Osteoblast (primary cell): ENCODE measurements around the gene ADPRS. TPM values are rescaled to one million over a fixed set of nuclear protein-coding genes. Genes with fewer than 3 reads are reported as not detected.

Experiments used
- DNase-seq: peaks from one replicate; pipeline ENCODE4 v3.0.0; 2011; ENCODE audit warnings: low spot score, mixed read lengths; ENCODE audit not compliant: insufficient read length; ENCODE audit errors: missing footprints
- H2AFZ ChIP-seq: 2 replicates; pipeline ENCODE4 v1.6.0; 2011; ENCODE audit warnings: mild to moderate bottlenecking, low read length
- H3K27ac ChIP-seq: 2 replicates; pipeline ENCODE4 v1.5.1; 2011; ENCODE audit warnings: mild to moderate bottlenecking, low read depth, low read length, moderate library complexity
- H3K27me3 ChIP-seq: 2 replicates; pipeline ENCODE4 v1.6.0; 2012; ENCODE audit warnings: mild to moderate bottlenecking, control low read depth, inconsistent platforms, low read length, moderate library complexity; ENCODE audit not compliant: insufficient read depth
- H3K36me3 ChIP-seq: 2 replicates; pipeline ENCODE4 v1.5.1; 2011; ENCODE audit warnings: mild to moderate bottlenecking, low read length, control low read depth, moderate library complexity; ENCODE audit not compliant: insufficient read depth
- H3K4me1 ChIP-seq: 2 replicates; pipeline ENCODE4 v1.5.1; 2011; ENCODE audit warnings: mild to moderate bottlenecking, low read length, control low read depth, moderate library complexity; ENCODE audit not compliant: insufficient read depth
- H3K4me2 ChIP-seq: 2 replicates; pipeline ENCODE4 v1.6.0; 2011; ENCODE audit warnings: mild to moderate bottlenecking, low read length; ENCODE audit not compliant: insufficient read depth
- H3K4me3 ChIP-seq: fragments of 200-600 bp; sonication (generic); 3 replicates; pipeline ENCODE4 v1.5.1; 2012; ENCODE audit warnings: mild to moderate bottlenecking, low read length, inconsistent platforms; ENCODE audit not compliant: insufficient read depth
- H3K79me2 ChIP-seq: 2 replicates; pipeline ENCODE4 v1.6.0; 2012; ENCODE audit warnings: mild to moderate bottlenecking, low read length, control low read depth, inconsistent platforms; ENCODE audit not compliant: insufficient read depth
- H3K9me3 ChIP-seq: 2 replicates; pipeline ENCODE4 v1.5.1; 2011; ENCODE audit warnings: low read depth, low read length, control low read depth
- H4K20me1 ChIP-seq: 2 replicates; pipeline ENCODE4 v1.6.0; 2012; ENCODE audit warnings: mild to moderate bottlenecking, low read length, control low read depth; ENCODE audit not compliant: insufficient read depth
- total RNA-seq: library from RNA; depleted of rRNA; stranded (reverse); fragments of >200 nt; gene quantifications from 2 replicates; pipeline ENCODE4 v1.2.3, GENCODE V29; 2012
- TF ChIP-seq, protein P1 (sequence below): IDR thresholded peaks from 2 replicates; pipeline ENCODE4 v1.5.1; 2011; ENCODE audit warnings: mild to moderate bottlenecking, low read depth, low read length, moderate library complexity; ENCODE audit errors: extremely low read depth

ADPRS gene
- total RNA-seq, 1 donor, result 24.2 TPM

DNA sequence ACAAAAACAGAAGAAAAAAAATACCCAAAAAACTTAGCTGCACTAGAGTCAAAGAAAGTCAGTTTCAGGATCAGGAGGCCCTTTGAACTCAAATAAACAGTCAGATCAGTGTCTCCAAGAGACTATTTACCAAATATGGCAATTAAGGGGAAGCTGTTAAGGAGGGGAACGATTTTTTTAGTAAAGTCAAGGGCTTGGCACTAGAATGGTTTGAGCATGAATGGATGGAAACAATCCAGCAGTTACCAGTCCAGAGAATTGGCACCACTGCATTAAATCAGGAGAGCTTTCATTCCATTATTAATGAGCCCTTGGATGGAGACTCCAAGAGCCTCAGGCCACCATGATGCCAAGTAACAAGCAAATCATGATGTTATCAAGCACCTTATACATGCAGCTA lies 53.4 kb downstream of the ADPRS start:
- Histone ChIP-seq H2AFZ (no peak overlapping the region), H3K4me2 (no peak overlapping the region), H3K79me2 (peaks cover 86% of the 10 kb centered on the region), H3K9me3 (no peaks in the 10 kb centered on the region), H3K4me1 (peaks cover 19% of the 10 kb centered on the region), H3K27me3 (no peaks in the 10 kb centered on the region), H4K20me1 (peaks cover 23% of the 10 kb centered on the region), H3K27ac (no peak overlapping the region), H3K36me3 (peaks cover 21% of the 10 kb centered on the region), H3K4me3 (no peak overlapping the region)
- no peak for DNase-seq
- TF ChIP-seq, protein P1, sequence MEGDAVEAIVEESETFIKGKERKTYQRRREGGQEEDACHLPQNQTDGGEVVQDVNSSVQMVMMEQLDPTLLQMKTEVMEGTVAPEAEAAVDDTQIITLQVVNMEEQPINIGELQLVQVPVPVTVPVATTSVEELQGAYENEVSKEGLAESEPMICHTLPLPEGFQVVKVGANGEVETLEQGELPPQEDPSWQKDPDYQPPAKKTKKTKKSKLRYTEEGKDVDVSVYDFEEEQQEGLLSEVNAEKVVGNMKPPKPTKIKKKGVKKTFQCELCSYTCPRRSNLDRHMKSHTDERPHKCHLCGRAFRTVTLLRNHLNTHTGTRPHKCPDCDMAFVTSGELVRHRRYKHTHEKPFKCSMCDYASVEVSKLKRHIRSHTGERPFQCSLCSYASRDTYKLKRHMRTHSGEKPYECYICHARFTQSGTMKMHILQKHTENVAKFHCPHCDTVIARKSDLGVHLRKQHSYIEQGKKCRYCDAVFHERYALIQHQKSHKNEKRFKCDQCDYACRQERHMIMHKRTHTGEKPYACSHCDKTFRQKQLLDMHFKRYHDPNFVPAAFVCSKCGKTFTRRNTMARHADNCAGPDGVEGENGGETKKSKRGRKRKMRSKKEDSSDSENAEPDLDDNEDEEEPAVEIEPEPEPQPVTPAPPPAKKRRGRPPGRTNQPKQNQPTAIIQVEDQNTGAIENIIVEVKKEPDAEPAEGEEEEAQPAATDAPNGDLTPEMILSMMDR, result no peak

DNA sequence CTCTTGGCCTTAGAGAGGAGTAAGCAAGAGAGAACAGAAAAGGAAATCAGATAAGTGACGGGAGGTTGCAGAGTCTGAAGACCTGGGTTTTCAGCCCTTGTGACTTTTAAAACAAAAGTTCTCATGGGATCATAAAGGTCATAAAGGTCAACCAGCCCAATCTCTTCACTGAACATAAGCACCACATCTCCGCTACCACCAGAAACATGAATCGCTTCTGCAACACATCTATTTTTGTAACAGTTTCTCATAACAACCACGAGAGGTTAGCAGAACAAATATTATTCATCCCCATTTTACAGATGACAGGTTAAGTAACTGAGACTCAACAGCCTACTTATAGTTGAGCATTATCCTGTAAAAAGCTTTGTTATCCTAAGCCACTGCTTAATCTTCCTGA lies 54.7 kb downstream of the ADPRS start:
- Histone ChIP-seq H3K4me2 (no peak overlapping the region), H3K27me3 (no peaks in the 10 kb centered on the region), H3K9me3 (no peaks in the 10 kb centered on the region), H3K36me3 (peaks cover 10% of the 10 kb centered on the region), H2AFZ (no peak overlapping the region), H4K20me1 (peaks cover 23% of the 10 kb centered on the region), H3K4me1 (peaks cover 22% of the 10 kb centered on the region), H3K79me2 (peaks cover 86% of the 10 kb centered on the region), H3K27ac (no peak overlapping the region), H3K4me3 (no peak overlapping the region)
- TF ChIP-seq, protein P1, result no peak
- DNase-seq, result no peak

Other genes with a start within 250 kb of the ADPRS start
- gene AGO1, start 205.7 kb upstream of the ADPRS start, total RNA-seq, result 20.6 and 21.8 TPM in 2 replicates
- 14.8 and 17.4 TPM in 2 replicates for gene AGO3, start 157.8 kb upstream of the ADPRS start, total RNA-seq
- 0.29 TPM in 1 of 2 replicates, not detected in the other for gene TEKT2, start 4.8 kb upstream of the ADPRS start, total RNA-seq
- gene COL8A2, start 36.3 kb downstream of the ADPRS start, total RNA-seq, result 12.7 and 15.2 TPM in 2 replicates
- 93.4 and 111 TPM in 2 replicates for gene TRAPPC3, start 60.6 kb downstream of the ADPRS start, total RNA-seq
- 106 and 132 TPM in 2 replicates for gene MAP7D1, start 67.3 kb downstream of the ADPRS start, total RNA-seq
- gene THRAP3, start 135.6 kb downstream of the ADPRS start, total RNA-seq, result 127 and 137 TPM in 2 replicates
- 1.8 and 2.2 TPM in 2 replicates for gene SH3D21, start 217.5 kb downstream of the ADPRS start, total RNA-seq
- gene EVA1B, start 234.8 kb downstream of the ADPRS start, total RNA-seq, result 119 and 135 TPM in 2 replicates